ENCODE results near the gene STRN3.
"Not testable (repeated sequence)": the region's sequence is repeated elsewhere in the genome, so short reads cannot be mapped to it uniquely, and the experiment has no call there.

STRN3 gene

GRCh38 chr14:30972882-30973582 is 53.1 kb downstream of the STRN3 start:
- H4K20me1 ChIP-seq (ENCODE audit: control insufficient read depth, insufficient read depth, low read depth, low read length), result peaks cover 3% of the 10 kb centered on the region; the same call in 1 of the 2 replicates
- H3K4me1 ChIP-seq (ENCODE audit: control insufficient read depth, low read length), result peaks cover 7% of the 10 kb centered on the region
- TF ChIP-seq CTCF (IDR thresholded peaks at IDR 0.05; ENCODE audit: low read depth, low read length, poor library complexity, severe bottlenecking), result no peak
- no peak for TF ChIP-seq EZH2phosphoT487 (IDR thresholded peaks at IDR 0.05; ENCODE audit: borderline replicate concordance, low read length)
- no peaks in the 10 kb centered on the region for H3K27me3 ChIP-seq (ENCODE audit: control insufficient read depth, low read length)
- H3F3A ChIP-seq (ENCODE audit: control insufficient read depth, insufficient read depth), result no peaks in the 10 kb centered on the region
- H3K79me2 ChIP-seq (ENCODE audit: control insufficient read depth, low read length), result peaks cover 100% of the 10 kb centered on the region
- H3K36me3 ChIP-seq (ENCODE audit: control insufficient read depth, low read length), result no peaks in the 10 kb centered on the region
- no peaks in the 10 kb centered on the region for H3K9me3 ChIP-seq (ENCODE audit: control insufficient read depth, insufficient read depth, low read length)
- no peaks in the 10 kb centered on the region for H3K9me2 ChIP-seq (replicated peaks; ENCODE audit: control insufficient read depth, low read length)
- no peak overlapping the region for H3K4me2 ChIP-seq (ENCODE audit: low read length)
- H3K27ac ChIP-seq (ENCODE audit: low read depth, low read length), result no peak overlapping the region
- no peak overlapping the region for H3K4me3 ChIP-seq (ENCODE audit: low read length)

- not testable (repeated sequence) for H3K36me3 ChIP-seq (ENCODE audit: control insufficient read depth, low read length); H3F3A ChIP-seq (ENCODE audit: control insufficient read depth, insufficient read depth); H3K27ac ChIP-seq (ENCODE audit: low read depth, low read length); H3K9me3 ChIP-seq (ENCODE audit: control insufficient read depth, insufficient read depth, low read length); H3K4me2 ChIP-seq (ENCODE audit: low read length); H4K20me1 ChIP-seq (ENCODE audit: control insufficient read depth, insufficient read depth, low read depth, low read length); H3K4me1 ChIP-seq (ENCODE audit: control insufficient read depth, low read length); H3K27me3 ChIP-seq (ENCODE audit: control insufficient read depth, low read length); H3K4me3 ChIP-seq (ENCODE audit: low read length); H3K9me2 ChIP-seq (replicated peaks; ENCODE audit: control insufficient read depth, low read length)
- H3K79me2 ChIP-seq (ENCODE audit: control insufficient read depth, low read length), result peaks cover 100% of the 10 kb centered on the region
These were observed 54.0 kb downstream of the STRN3 start for GRCh38 chr14:30972036-30972732.

- peaks cover 7% of the 10 kb centered on the region for H3K4me1 ChIP-seq (ENCODE audit: control insufficient read depth, low read length)
- peaks cover 4% of the 10 kb centered on the region; the same call in 1 of the 2 replicates for H3K9me3 ChIP-seq (ENCODE audit: control insufficient read depth, insufficient read depth, low read length)
- H4K20me1 ChIP-seq (ENCODE audit: control insufficient read depth, insufficient read depth, low read depth, low read length), result peaks cover 3% of the 10 kb centered on the region; the same call in 1 of the 2 replicates
- H3K36me3 ChIP-seq (ENCODE audit: control insufficient read depth, low read length), result peaks cover 4% of the 10 kb centered on the region
- H3K4me2 ChIP-seq (ENCODE audit: low read length), result no peak overlapping the region
- no peaks in the 10 kb centered on the region for H3K27me3 ChIP-seq (ENCODE audit: control insufficient read depth, low read length)
- H3K27ac ChIP-seq (ENCODE audit: low read depth, low read length), result no peak overlapping the region
- no peak overlapping the region for H3K4me3 ChIP-seq (ENCODE audit: low read length)
- TF ChIP-seq CTCF (IDR thresholded peaks at IDR 0.05; ENCODE audit: low read depth, low read length, poor library complexity, severe bottlenecking) (no peak), EZH2phosphoT487 (IDR thresholded peaks at IDR 0.05; ENCODE audit: borderline replicate concordance, low read length) (no peak)
- H3K79me2 ChIP-seq (ENCODE audit: control insufficient read depth, low read length), result peaks cover 99% of the 10 kb centered on the region
- H3K9me2 ChIP-seq (replicated peaks; ENCODE audit: control insufficient read depth, low read length), result no peaks in the 10 kb centered on the region
- no peaks in the 10 kb centered on the region for H3F3A ChIP-seq (ENCODE audit: control insufficient read depth, insufficient read depth)
These were observed 54.6 kb downstream of the STRN3 start for GRCh38 chr14:30971586-30971985.

GRCh38 chr14:30969796-30970195 is 56.4 kb downstream of the STRN3 start:
- Histone ChIP-seq H3K36me3 (ENCODE audit: control insufficient read depth, low read length) (peaks cover 15% of the 10 kb centered on the region), H3K9me3 (ENCODE audit: control insufficient read depth, insufficient read depth, low read length) (peaks cover 12% of the 10 kb centered on the region; the same call in 1 of the 2 replicates), H3K79me2 (ENCODE audit: control insufficient read depth, low read length) (peaks cover 99% of the 10 kb centered on the region)
- H3K4me2 ChIP-seq (ENCODE audit: low read length); H3K27ac ChIP-seq (ENCODE audit: low read depth, low read length); H3K4me3 ChIP-seq (ENCODE audit: low read length); H3K4me1 ChIP-seq (ENCODE audit: control insufficient read depth, low read length); H3F3A ChIP-seq (ENCODE audit: control insufficient read depth, insufficient read depth); H3K9me2 ChIP-seq (replicated peaks; ENCODE audit: control insufficient read depth, low read length); H4K20me1 ChIP-seq (ENCODE audit: control insufficient read depth, insufficient read depth, low read depth, low read length); H3K27me3 ChIP-seq (ENCODE audit: control insufficient read depth, low read length): not testable (repeated sequence)

GRCh38 chr14:30967364-30968098 is 58.6 kb downstream of the STRN3 start:
- H3K4me3 ChIP-seq (ENCODE audit: low read length); H3K27ac ChIP-seq (ENCODE audit: low read depth, low read length): not testable (repeated sequence)

More at GRCh38 chr14:30967364-30968098, 58.6 kb downstream of the STRN3 start:
- Histone ChIP-seq H3K9me3 (ENCODE audit: control insufficient read depth, insufficient read depth, low read length) (peaks cover 12% of the 10 kb centered on the region; the same call in 1 of the 2 replicates), H3K79me2 (ENCODE audit: control insufficient read depth, low read length) (peaks cover 99% of the 10 kb centered on the region), H3K36me3 (ENCODE audit: control insufficient read depth, low read length) (peaks cover 15% of the 10 kb centered on the region)
- not testable (repeated sequence) for H3F3A ChIP-seq (ENCODE audit: control insufficient read depth, insufficient read depth); H3K4me2 ChIP-seq (ENCODE audit: low read length); H4K20me1 ChIP-seq (ENCODE audit: control insufficient read depth, insufficient read depth, low read depth, low read length); H3K4me1 ChIP-seq (ENCODE audit: control insufficient read depth, low read length); H3K9me2 ChIP-seq (replicated peaks; ENCODE audit: control insufficient read depth, low read length); H3K27me3 ChIP-seq (ENCODE audit: control insufficient read depth, low read length)
